VCaP (cell line): ENCODE data around the gene AIF1.
"Not testable (repeated sequence)": the region's sequence is repeated elsewhere in the genome, so short reads cannot be mapped to it uniquely, and the experiment has no call there.

Experiments
- H3K27ac ChIP-seq: fragments of 450-650 bp; 2 replicates; pipeline ENCODE4 v1.5.1; 2017
- CTCF ChIP-seq: fragments of 450-650 bp; conservative IDR thresholded peaks from 2 replicates; pipeline ENCODE4 v1.5.1; 2017; ENCODE audit warnings: mild to moderate bottlenecking, moderate library complexity

The AIF1 gene

GRCh38 chr6:31582230-31582643, 32.8 kb upstream of the AIF1 start, which contains the start of gene LTB:
Gene LTB, minus strand, starts transcription at chr6:31582424. Its CDS starts 7 bp downstream, at chr6:31582417.
- TF ChIP-seq CTCF = no peak
- peak within 1 kb of the TSS; percentile 62; the same call in 1 of the 2 replicates for H3K27ac ChIP-seq

GRCh38 chr6:31585491-31585890, 29.5 kb upstream of the AIF1 start:
- no peak; the same call in 1 of the 2 replicates for TF ChIP-seq CTCF
- no peak overlapping the region for H3K27ac ChIP-seq

GRCh38 chr6:31586008-31586407, 29.0 kb upstream of the AIF1 start, which contains the start of gene LST1:
Gene LST1, plus strand, starts transcription at chr6:31586277. Its CDS starts 1,023 bp downstream, at chr6:31587300.
- TF ChIP-seq CTCF = no peak
- no peak within 1 kb of the TSS for H3K27ac ChIP-seq

- no peak for TF ChIP-seq CTCF
- no peak overlapping the region for H3K27ac ChIP-seq
Observed at GRCh38 chr6:31586599-31587281, 28.3 kb upstream of the AIF1 start.

GRCh38 chr6:31587791-31588777, 26.9 kb upstream of the AIF1 start:
- H3K27ac ChIP-seq = no peak overlapping the region
- no peak for TF ChIP-seq CTCF

GRCh38 chr6:31588871-31589650, 26.0 kb upstream of the AIF1 start:
- no peak for TF ChIP-seq CTCF
- H3K27ac ChIP-seq = no peak overlapping the region

- H3K27ac ChIP-seq = not testable (repeated sequence)
Observed at GRCh38 chr6:31590691-31591090, 24.3 kb upstream of the AIF1 start.
